Fibroblast of the aortic adventitia (primary cell): Measurements from ENCODE around the gene ITLN1. TPM values are rescaled to one million over a fixed set of nuclear protein-coding genes. Genes with fewer than 3 reads are reported as not detected.

ENCODE experiments used
- DNase-seq: peaks from one replicate; pipeline ENCODE4 v3.0.0-alpha.2; 2010; ENCODE audit warnings: low read depth
- H3K4me3 ChIP-seq: 2 replicates; pipeline ENCODE4 v1.5.1; 2011; ENCODE audit warnings: low read depth, mild to moderate bottlenecking, control low read depth, low read length, moderate library complexity
- total RNA-seq: library from RNA; depleted of rRNA; stranded (reverse); fragments of >200 nt; gene quantifications from 2 replicates; pipeline ENCODE4 v1.2.3, GENCODE V29; 2012; ENCODE audit warnings: low replicate concordance
- TF ChIP-seq, protein P1 (sequence below): IDR thresholded peaks from 2 replicates; pipeline ENCODE4 v1.5.1; 2011; ENCODE audit warnings: mild to moderate bottlenecking, low read length, control low read depth, inconsistent platforms; ENCODE audit not compliant: insufficient read depth

Gene ITLN1
- total RNA-seq, 1 donor = not detected

DNA sequence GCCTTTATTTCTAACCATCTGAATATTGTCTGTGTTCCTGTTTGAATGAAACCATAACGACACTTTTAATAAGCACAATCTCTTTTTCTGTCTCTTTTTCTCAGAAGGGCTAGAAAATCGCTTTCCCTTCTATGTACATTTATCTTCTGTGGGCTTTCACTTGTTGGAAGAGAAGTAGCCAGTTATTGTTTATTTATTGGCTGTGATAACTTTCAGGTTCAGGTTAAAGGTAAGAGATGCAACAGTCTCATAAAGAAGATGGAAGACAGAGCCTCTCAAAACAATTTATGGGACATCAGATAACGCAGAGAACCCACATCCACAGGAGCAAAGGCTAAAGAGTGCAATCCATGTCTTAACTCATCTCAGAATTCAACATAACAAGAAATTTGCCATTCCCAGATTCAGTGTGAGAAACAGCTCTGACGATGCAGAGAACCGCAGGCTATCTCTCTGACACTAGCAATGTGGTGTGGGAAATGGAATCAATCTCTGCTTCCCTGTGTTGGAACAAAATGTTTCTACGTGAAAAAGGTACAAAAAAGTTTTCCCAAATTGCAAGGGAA, 18.2 kb downstream of the ITLN1 start:
- no peak for DNase-seq

DNA sequence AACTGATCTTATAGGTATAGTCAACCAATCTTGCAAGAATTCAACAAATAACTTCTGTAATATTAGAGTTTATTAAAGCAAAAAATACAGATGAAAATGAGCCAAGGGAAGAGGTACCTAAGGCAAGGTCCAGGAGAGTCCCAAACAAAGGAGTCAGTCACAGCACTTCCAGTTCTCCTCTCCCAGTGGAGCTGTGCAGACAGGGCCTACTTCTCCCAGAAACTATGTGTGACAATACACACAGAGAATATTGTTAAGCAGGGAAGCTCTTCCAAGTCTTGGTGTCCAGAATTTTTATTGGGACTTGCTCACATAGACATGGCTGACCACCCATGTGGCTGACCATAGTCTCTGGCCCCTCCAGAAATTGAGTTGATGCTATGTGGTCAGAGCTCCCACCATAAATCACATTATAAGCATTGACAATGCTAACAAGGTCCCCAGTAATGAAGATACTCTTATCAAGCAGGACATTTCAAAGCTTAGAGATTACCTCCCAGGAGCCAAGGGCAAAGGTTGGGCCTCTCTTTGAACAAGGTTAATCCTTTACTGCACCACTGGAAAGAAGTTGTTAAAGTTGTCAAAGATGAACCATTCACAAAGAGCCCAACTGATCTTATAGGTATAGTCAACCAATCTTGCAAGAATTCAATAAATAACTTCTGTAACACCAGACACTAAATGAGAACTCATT, 18.8 kb downstream of the ITLN1 start:
- no peak for DNase-seq
- no peak overlapping the region for H3K4me3 ChIP-seq
- TF ChIP-seq, protein P1, sequence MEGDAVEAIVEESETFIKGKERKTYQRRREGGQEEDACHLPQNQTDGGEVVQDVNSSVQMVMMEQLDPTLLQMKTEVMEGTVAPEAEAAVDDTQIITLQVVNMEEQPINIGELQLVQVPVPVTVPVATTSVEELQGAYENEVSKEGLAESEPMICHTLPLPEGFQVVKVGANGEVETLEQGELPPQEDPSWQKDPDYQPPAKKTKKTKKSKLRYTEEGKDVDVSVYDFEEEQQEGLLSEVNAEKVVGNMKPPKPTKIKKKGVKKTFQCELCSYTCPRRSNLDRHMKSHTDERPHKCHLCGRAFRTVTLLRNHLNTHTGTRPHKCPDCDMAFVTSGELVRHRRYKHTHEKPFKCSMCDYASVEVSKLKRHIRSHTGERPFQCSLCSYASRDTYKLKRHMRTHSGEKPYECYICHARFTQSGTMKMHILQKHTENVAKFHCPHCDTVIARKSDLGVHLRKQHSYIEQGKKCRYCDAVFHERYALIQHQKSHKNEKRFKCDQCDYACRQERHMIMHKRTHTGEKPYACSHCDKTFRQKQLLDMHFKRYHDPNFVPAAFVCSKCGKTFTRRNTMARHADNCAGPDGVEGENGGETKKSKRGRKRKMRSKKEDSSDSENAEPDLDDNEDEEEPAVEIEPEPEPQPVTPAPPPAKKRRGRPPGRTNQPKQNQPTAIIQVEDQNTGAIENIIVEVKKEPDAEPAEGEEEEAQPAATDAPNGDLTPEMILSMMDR = no peak

More for the DNA sequence above, 18.2 kb downstream of the ITLN1 start:
- TF ChIP-seq, protein P1 = no peak
- no peak overlapping the region for H3K4me3 ChIP-seq

DNA sequence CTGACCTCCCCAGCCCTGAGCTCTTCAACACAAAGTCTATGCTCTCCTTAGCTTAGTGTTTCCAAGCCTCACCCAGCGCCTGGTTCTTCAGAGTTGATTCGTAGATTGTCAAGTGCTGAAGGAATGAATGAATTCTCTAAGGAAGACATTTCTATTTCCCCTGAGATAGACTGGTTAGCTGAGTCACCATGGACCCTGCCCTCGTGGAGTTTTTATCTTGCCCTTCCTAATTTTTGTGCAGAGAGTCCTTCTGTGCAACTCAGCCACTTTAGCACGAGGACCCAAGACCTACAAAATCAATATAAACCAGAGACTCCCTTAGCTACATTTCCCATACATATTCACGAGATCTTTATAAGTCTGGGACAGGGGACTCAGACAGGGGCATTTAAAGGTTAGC, 19.6 kb downstream of the ITLN1 start:
- no peak for DNase-seq
- TF ChIP-seq, protein P1 = no peak
- H3K4me3 ChIP-seq = no peak overlapping the region

DNA sequence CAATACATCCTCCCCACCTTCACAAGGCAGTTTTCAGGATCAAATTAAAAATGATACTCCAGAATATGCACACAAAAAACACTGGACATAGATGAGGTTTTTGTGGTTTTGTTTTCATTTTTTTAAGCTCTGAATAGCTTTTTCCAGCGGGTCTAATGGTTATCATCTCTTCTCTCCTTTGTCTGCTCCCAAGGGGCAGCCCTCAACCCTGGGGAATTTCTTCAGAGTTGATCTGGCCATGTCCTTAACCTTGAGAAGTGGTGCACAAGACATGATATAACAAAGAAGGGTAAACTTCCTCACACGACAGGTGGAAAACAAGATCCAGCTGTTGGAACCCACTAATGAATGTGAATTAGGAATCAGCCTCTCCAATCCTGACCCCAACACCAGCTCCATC, 20.8 kb downstream of the ITLN1 start:
- TF ChIP-seq, protein P1 = no peak
- DNase-seq = no peak
- no peak overlapping the region for H3K4me3 ChIP-seq

DNA sequence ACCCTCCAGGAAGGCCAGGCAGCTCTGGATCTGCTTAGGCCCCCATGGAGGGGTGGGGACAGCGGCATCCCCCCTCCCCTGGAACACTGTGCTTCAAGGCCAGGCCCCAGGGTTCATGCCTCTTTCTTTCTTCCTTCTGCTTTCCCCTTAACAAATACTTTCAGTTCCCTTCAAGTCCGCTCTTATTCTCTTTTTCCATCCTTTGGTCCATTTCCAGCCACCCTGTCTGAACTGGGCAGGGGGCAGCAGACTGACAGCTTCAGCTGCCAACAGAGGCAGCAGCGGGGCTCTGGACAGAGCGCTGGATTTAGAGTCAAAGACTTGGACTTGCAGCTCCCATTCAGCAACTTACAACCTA, 21.2 kb downstream of the ITLN1 start:
- no peak overlapping the region for H3K4me3 ChIP-seq
- TF ChIP-seq, protein P1 = no peak
- DNase-seq = no peak

DNA sequence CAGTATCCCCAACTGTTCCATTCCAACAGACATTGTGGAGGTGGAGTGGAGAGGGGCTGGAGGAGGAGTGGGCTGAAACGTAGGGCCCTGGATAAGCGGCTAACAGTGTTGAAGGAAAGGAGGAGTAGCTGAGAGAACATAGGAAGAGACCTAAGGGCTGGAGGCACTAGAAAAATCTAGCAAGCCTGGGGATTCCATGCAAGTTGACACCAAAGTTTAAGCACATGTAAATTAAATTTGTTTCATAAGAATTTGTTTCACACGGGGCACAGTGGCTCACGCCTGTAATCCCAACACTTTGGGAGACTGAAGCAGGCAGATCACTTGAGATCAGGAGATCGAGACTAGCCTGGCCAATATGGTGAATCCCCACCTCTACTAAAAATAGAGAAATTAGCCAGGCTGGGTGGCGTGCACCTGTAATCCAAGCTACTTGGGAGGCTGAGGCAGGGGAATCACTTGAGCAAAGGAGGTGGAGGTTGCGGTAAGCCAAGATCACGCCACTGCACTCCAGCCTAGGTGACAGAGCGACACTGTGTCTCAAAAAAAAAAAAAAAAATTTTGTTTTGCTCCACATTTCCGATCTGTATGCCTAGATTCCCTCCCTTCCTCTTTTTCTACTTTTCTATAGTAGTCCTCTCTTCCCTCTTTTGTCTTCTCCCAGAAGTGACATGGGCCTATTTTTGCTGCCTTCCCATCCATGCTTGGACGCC, 21.8 kb downstream of the ITLN1 start:
- TF ChIP-seq, protein P1 = no peak
- DNase-seq = no peak
- H3K4me3 ChIP-seq = no peak overlapping the region
